Cardiac muscle cell (in vitro differentiated cells and primary cell): ENCODE results near the gene FAM131A. TPM values are rescaled to one million over a fixed set of nuclear protein-coding genes. Genes with fewer than 3 reads are reported as not detected.

ENCODE experiments used
- DNase-seq, 2 donors: peaks; one replicate each; pipeline versions ENCODE4 v3.0.0 to v3.0.0-alpha.2; 2010 to 2017; ENCODE audit warnings: low read depth in 1 of 2, low spot score in 1 of 2
- H3K27ac ChIP-seq: fragments of 200-600 bp; sonication (generic); 2 replicates; pipeline ENCODE4 v1.5.1; 2016
- H3K27me3 ChIP-seq: fragments of 200-600 bp; sonication (generic); 2 replicates; pipeline ENCODE4 v1.6.0; 2016; ENCODE audit warnings: control low read depth
- H3K36me3 ChIP-seq: fragments of 200-600 bp; sonication (generic); 2 replicates; pipeline ENCODE4 v1.5.1; 2016; ENCODE audit warnings: control low read depth
- H3K4me1 ChIP-seq: fragments of 200-600 bp; sonication (generic); 2 replicates; pipeline ENCODE4 v1.8.1; 2017; ENCODE audit warnings: low read depth, mild to moderate bottlenecking, mixed run types
- H3K4me3 ChIP-seq: fragments of 200-600 bp; sonication (generic); 2 replicates; pipeline ENCODE4 v1.5.1; 2016; ENCODE audit warnings: mild to moderate bottlenecking
- H3K9me3 ChIP-seq: fragments of 200-600 bp; sonication (generic); 2 replicates; pipeline ENCODE4 v1.5.1; 2017; ENCODE audit warnings: low read depth, mild to moderate bottlenecking, control low read depth
- CTCF ChIP-seq: IDR thresholded peaks from 2 replicates; pipeline ENCODE4 v1.5.1; 2012; ENCODE audit warnings: low read depth, mild to moderate bottlenecking, low read length
- polyA plus RNA-seq: library from polyadenylated mRNA; unstranded; fragments of >200 nt; fragmentation: Nextera tagmentation; extraction: Ambion mirVana; gene quantifications from 2 replicates; pipeline ENCODE4 v1.2.1, GENCODE V29; 2016
- total RNA-seq: library from RNA; depleted of rRNA; stranded (reverse); fragments of >200 nt; gene quantifications from 2 replicates; pipeline ENCODE4 v1.2.3, GENCODE V29; 2016

Gene FAM131A
- total and polyA plus RNA-seq, 2 experiments from 2014 or later, result 9.6 to 34.3 TPM

DNA sequence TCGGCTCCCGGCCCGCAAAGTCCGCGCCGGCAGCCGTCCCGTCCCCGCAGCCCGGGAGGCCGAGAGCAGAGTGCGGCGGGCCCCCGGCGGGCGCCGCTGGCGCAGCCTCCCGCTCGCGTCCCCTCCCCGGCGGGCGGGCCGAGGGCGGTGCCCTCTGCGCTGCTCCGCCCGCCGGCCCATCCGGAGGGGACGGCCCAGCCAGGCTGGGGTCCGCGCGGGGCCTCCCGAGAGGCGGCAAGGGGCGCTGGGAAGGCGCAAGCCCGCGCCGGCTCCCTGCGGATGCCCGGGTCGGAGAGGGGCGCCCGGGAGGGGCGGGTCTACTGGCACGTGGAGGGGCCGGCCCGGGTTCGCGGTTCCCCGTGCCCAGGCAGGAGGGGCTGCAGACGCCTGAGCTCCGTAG, 24.1 kb downstream of the FAM131A start, which contains the start of the genes CLCN2 and POLR2H:
CLCN2 (minus strand) TSS at position 74 of the 400 bp plus-strand sequence. CDS start 126 bp downstream, outside the sequence.
POLR2H (plus strand) TSS at position 179 of the 400 bp plus-strand sequence. CDS start 1,783 bp downstream, outside the sequence.
- DNase-seq, result peak; percentile 69 to 92
- H3K36me3 ChIP-seq, result peaks cover 10% of the 10 kb centered on the region
- H3K9me3 ChIP-seq, result no peaks in the 10 kb centered on the region
- TF ChIP-seq CTCF, result no peak
- H3K4me1 ChIP-seq, result peaks cover 14% of the 10 kb centered on the region
- H3K4me3 ChIP-seq, result peak within 1 kb of the TSS; percentile 69
- H3K27ac ChIP-seq, result peak within 1 kb of the TSS; percentile 100
- H3K27me3 ChIP-seq, result no peaks in the 10 kb centered on the region

GRCh38 chr3:184361932-184362667, 24.7 kb downstream of the FAM131A start:
- Histone ChIP-seq H3K27ac (peak overlapping the region; percentile 100), H3K4me3 (peak overlapping the region; percentile 69), H3K4me1 (peaks cover 14% of the 10 kb centered on the region)

DNA sequence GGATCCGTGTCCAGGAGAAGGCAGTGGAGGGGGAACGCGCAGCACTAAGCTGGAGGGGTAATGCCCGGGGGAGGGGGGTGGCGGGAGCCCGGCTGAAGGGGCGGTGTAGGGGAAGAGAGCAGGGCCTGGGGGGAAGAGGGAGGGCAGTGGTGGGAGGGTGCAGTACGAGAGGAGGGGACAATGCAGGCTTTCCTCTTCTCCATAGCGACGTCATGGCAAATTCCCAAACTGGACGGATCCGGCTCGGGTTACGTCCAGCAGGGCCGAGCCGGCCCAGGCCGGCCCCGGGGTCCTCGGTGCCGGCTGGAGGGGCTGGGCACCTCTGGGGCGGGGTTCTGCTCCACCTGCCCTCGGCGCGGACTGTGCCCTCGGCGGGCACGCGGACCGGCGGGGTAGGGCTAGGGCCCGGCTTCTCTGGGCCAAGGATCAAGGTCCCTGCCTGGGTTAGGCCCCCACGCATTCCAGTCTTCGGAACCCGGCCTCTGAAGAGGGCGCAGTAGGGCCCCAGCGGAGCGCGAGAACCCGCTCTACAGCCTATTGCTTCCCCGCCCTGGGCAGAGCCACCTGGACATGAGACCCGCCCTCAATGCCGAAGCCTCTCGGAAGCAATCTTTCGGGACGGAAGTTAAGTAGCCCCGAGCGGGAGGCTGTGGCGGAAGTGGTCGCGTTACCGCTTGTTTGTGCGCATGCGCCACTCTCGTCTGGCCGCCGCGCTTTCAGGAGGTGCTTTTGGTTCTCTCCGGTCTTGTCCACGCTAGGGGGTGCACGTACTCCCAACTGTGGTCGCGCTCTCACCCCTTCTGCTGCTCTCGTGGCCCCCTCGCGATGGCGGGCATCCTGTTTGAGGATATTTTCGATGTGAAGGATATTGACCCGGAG, 25.5 kb downstream of the FAM131A start:
- peaks cover 7% of the 10 kb centered on the region for H3K36me3 ChIP-seq
- TF ChIP-seq CTCF, result peak; percentile 64
- peak overlapping the region; percentile 100 for H3K27ac ChIP-seq
- peaks cover 14% of the 10 kb centered on the region for H3K4me1 ChIP-seq
- H3K9me3 ChIP-seq, result no peaks in the 10 kb centered on the region
- DNase-seq, result peak; percentile 98 to 99
- H3K4me3 ChIP-seq, result peak overlapping the region; percentile 69
- no peaks in the 10 kb centered on the region for H3K27me3 ChIP-seq

More at GRCh38 chr3:184361932-184362667, 24.7 kb downstream of the FAM131A start:
- Histone ChIP-seq H3K9me3 (no peaks in the 10 kb centered on the region), H3K27me3 (no peaks in the 10 kb centered on the region), H3K36me3 (peaks cover 11% of the 10 kb centered on the region)
- peak; percentile 62 to 69 for DNase-seq
- no peak for TF ChIP-seq CTCF

DNA sequence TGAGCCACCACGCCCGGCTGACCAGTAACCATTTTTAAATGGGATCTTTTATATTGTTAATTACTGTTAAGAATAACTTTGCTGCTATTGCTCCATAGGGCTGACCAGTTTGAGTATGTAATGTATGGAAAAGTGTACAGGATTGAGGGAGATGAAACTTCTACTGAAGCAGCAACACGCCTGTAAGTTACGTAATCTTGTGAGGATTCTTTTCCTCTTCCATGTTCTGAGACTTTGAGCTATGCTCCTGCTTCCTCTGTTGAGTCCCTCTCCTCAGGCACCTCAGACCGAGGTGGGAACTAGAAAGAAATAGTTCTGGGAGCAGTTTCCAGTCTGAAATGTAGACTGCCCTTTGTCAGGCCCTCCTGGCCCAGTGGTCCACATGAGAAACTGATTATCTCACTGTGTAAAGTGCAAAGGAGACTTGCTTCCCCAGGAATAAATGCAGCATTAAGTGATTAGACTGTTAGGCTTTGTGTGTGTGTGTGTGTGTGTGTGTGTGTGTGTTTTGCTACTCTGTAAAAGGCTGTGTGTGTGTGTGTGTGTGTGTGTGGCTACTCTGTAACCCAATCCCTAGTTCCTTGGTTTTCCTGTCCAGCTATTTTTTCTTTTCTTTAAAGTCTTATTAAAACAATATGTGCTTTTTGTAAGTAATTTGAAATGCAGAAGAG, 29.4 kb downstream of the FAM131A start:
- no peak for TF ChIP-seq CTCF

DNA sequence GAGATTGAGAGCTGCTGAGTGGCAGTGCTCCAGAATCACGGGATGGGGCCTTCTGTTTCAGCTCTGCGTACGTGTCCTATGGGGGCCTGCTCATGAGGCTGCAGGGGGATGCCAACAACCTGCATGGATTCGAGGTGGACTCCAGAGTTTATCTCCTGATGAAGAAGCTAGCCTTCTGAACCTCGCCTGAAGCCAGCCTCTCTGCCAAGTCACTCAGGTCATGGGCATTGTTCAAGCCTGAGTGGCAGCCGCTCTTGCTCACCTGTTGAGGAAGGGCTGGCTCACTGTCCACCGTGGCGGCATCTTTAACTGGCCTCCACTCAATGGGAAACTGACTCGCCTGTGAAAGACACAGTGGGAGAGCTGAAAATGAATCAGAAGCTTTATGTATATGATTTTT, 30.7 kb downstream of the FAM131A start:
- Histone ChIP-seq H3K4me1 (peaks cover 4% of the 10 kb centered on the region), H3K27me3 (no peaks in the 10 kb centered on the region), H3K9me3 (no peaks in the 10 kb centered on the region), H3K4me3 (no peak overlapping the region), H3K36me3 (peaks cover 11% of the 10 kb centered on the region), H3K27ac (no peak overlapping the region)
- TF ChIP-seq CTCF, result no peak
- DNase-seq, result no peak

More for the DNA sequence above, 29.4 kb downstream of the FAM131A start:
- Histone ChIP-seq H3K9me3 (no peaks in the 10 kb centered on the region), H3K4me3 (no peak overlapping the region), H3K27ac (no peak overlapping the region), H3K36me3 (peaks cover 11% of the 10 kb centered on the region), H3K4me1 (peaks cover 4% of the 10 kb centered on the region), H3K27me3 (no peaks in the 10 kb centered on the region)
- peak in 1 of 2 donors; percentile 45 for DNase-seq
